ENCODE data around the gene DNAJC8. TPM values are rescaled to one million over a fixed set of nuclear protein-coding genes. Genes with fewer than 3 reads are reported as not detected.

The DNAJC8 gene
- 59.6 and 60.0 TPM in 2 replicates for total RNA-seq (2022)
- percentile 77 among the genes with signal in this experiment for Bru-seq, nascent RNA
- percentile 83 among the genes with signal in this experiment for BruChase-seq, experiment 1, labeled RNA remaining after a 6-hour chase
- BruChase-seq, experiment 2, labeled RNA remaining after a 2-hour chase: percentile 73 among the genes with signal in this experiment
- long read RNA-seq, transcript DNAJC8-201 (9 exons, 1,759 nt): major isoform, 211 of 250 reads
- long read RNA-seq, transcript DNAJC8-205 (10 exons, 1,600 nt): minor isoform, 16 of 250 reads
- long read RNA-seq, partial matches to known transcripts: 4 of 250 reads
- long read RNA-seq, other reads (novel, unspliced or antisense): 19 of 250 reads

GRCh38 chr1:28232558-28233263 lies at the start of gene DNAJC8:
DNAJC8 (minus strand) TSS chr1:28233029; CDS start chr1:28232998, 31 bp downstream.
- Mint-ChIP-seq H3K4me3 (ENCODE audit: unreplicated experiment) (peak within 1 kb of the TSS; percentile 92), H3K27me3 (ENCODE audit: insufficient read depth, unreplicated experiment) (no peaks in the 10 kb centered on the region), H3K9me3 (ENCODE audit: unreplicated experiment) (no peaks in the 10 kb centered on the region), H3K4me1 (ENCODE audit: insufficient read depth, unreplicated experiment) (no peaks in the 10 kb centered on the region), H3K36me3 (ENCODE audit: insufficient read depth, unreplicated experiment) (peaks cover 22% of the 10 kb centered on the region), H3K27ac (ENCODE audit: low read depth, unreplicated experiment) (peak within 1 kb of the TSS; percentile 99)
- ChIA-PET CTCF (interaction anchor here (0.6 to 0.8 kb wide), 3 partner anchors 30 to 1074 kb away, joined by 3 to 6 read pairs (median 4); no protein-coding TSS in a partner anchor), POLR2A (interaction anchor here (1.0 to 11.6 kb wide), 9 partner anchors 14 to 148 kb away, joined by 3 to 314 read pairs (median 4); partner anchors contain the start of genes EYA3 and SESN2)
- BruUV-seq (replicated peaks): TSS peak; percentile 71
- TF ChIP-seq, protein P1, sequence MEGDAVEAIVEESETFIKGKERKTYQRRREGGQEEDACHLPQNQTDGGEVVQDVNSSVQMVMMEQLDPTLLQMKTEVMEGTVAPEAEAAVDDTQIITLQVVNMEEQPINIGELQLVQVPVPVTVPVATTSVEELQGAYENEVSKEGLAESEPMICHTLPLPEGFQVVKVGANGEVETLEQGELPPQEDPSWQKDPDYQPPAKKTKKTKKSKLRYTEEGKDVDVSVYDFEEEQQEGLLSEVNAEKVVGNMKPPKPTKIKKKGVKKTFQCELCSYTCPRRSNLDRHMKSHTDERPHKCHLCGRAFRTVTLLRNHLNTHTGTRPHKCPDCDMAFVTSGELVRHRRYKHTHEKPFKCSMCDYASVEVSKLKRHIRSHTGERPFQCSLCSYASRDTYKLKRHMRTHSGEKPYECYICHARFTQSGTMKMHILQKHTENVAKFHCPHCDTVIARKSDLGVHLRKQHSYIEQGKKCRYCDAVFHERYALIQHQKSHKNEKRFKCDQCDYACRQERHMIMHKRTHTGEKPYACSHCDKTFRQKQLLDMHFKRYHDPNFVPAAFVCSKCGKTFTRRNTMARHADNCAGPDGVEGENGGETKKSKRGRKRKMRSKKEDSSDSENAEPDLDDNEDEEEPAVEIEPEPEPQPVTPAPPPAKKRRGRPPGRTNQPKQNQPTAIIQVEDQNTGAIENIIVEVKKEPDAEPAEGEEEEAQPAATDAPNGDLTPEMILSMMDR (IDR thresholded peaks at IDR 0.05; ENCODE audit: unreplicated experiment): no peak
- intact Hi-C loops (cut with micrococcal nuclease): no loop called here
- peak; percentile 94 for DNase-seq (ENCODE audit: unreplicated experiment)

DNA sequence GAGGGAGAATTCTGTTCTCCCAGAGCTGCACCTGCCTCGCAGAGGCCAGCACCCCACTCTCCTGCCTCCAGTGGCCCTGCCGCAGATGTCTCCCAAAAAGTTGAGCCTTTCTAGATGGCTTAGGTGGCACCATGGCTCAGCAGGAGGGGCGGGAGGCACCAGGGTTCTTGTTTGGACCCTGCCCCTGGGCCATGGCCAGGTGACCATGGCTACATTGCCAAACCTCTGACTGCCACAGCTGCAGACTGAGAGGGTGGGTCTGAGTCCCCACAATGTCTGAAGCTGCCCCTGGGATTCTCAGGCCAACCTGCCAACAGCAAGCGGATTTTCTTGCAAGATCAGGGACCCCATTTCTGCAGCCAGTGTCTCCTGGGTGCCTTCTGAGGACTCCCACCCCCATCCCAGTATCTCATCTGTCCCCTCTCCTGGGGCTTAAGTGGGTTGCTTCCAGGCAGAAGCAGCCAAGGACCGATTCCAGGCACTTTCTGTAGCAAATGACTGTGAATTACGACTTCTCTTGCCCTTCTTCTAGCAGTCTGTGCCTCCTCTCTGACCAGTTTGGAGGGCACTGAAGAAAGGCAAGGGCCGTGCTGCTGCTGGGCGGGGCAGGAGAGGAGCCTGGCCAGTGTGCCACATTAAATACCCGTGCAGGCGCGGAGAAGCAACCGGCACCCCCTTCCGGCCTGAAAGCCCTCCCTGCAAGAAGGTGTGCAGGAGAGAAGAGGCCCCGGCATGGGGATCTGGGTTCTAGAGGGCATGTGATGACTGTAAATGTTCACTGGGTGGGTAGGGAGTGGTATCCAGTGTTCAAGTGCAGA lies 49.0 kb upstream of the DNAJC8 start:
- TSS peak; percentile 18 for BruUV-seq (replicated peaks)
- intact Hi-C loops (cut with micrococcal nuclease): no loop called here
- no peak overlapping the region for H3K4me3 Mint-ChIP-seq (ENCODE audit: unreplicated experiment)
- TF ChIP-seq, protein P1 (IDR thresholded peaks at IDR 0.05; ENCODE audit: unreplicated experiment): no peak
- no peak overlapping the region for H3K27ac Mint-ChIP-seq (ENCODE audit: low read depth, unreplicated experiment)
- CTCF ChIA-PET: interaction anchor here (0.7 kb wide), 1 partner anchor 76 kb away, joined by 3 read pairs; no protein-coding TSS in a partner anchor
- no peaks in the 10 kb centered on the region for H3K9me3 Mint-ChIP-seq (ENCODE audit: unreplicated experiment)
- no peaks in the 10 kb centered on the region for H3K27me3 Mint-ChIP-seq (ENCODE audit: insufficient read depth, unreplicated experiment)
- DNase-seq (ENCODE audit: unreplicated experiment): no peak
- POLR2A ChIA-PET: no interaction called here
- no peaks in the 10 kb centered on the region for H3K4me1 Mint-ChIP-seq (ENCODE audit: insufficient read depth, unreplicated experiment)
- H3K36me3 Mint-ChIP-seq (ENCODE audit: insufficient read depth, unreplicated experiment): peaks cover 84% of the 10 kb centered on the region

DNA sequence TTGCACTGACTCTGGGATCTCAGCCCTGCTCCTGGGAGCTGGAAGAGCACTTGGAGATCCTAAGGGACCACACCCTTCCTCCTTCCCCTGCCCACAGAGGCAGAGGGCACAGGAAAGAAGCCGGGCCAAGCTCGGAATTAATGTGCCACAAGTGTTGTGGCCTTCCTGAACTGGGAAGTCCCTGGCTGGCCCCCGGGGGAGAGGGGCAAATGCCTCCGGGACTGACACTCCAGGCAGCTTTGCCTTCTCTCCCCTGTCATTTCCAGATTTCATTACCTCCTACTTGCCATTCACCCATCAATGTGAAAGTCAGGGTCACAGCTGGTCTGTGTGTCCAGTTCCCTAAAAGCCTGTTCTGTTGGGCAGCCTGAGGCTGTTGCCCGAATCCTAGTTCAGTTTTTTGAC lies 48.1 kb upstream of the DNAJC8 start:
- Mint-ChIP-seq H3K4me3 (ENCODE audit: unreplicated experiment) (no peak overlapping the region), H3K27me3 (ENCODE audit: insufficient read depth, unreplicated experiment) (no peaks in the 10 kb centered on the region), H3K4me1 (ENCODE audit: insufficient read depth, unreplicated experiment) (no peaks in the 10 kb centered on the region), H3K27ac (ENCODE audit: low read depth, unreplicated experiment) (no peak overlapping the region), H3K36me3 (ENCODE audit: insufficient read depth, unreplicated experiment) (peaks cover 93% of the 10 kb centered on the region), H3K9me3 (ENCODE audit: unreplicated experiment) (no peaks in the 10 kb centered on the region)
- DNase-seq (ENCODE audit: unreplicated experiment): no peak
- CTCF ChIA-PET: interaction anchor here (0.7 kb wide), 1 partner anchor 77 kb away, joined by 3 read pairs; no protein-coding TSS in a partner anchor
- TF ChIP-seq, protein P1 (IDR thresholded peaks at IDR 0.05; ENCODE audit: unreplicated experiment): no peak
- intact Hi-C loops (cut with micrococcal nuclease): no loop called here
- POLR2A ChIA-PET: interaction anchor here (0.7 to 1.1 kb wide), 3 partner anchors 51 to 91 kb away, joined by 3 read pairs; no protein-coding TSS in a partner anchor
- no TSS peak for BruUV-seq (replicated peaks)

Measured in MCF 10A (cell line).